Measurements from ENCODE around the gene SELP.

Gene SELP

DNA sequence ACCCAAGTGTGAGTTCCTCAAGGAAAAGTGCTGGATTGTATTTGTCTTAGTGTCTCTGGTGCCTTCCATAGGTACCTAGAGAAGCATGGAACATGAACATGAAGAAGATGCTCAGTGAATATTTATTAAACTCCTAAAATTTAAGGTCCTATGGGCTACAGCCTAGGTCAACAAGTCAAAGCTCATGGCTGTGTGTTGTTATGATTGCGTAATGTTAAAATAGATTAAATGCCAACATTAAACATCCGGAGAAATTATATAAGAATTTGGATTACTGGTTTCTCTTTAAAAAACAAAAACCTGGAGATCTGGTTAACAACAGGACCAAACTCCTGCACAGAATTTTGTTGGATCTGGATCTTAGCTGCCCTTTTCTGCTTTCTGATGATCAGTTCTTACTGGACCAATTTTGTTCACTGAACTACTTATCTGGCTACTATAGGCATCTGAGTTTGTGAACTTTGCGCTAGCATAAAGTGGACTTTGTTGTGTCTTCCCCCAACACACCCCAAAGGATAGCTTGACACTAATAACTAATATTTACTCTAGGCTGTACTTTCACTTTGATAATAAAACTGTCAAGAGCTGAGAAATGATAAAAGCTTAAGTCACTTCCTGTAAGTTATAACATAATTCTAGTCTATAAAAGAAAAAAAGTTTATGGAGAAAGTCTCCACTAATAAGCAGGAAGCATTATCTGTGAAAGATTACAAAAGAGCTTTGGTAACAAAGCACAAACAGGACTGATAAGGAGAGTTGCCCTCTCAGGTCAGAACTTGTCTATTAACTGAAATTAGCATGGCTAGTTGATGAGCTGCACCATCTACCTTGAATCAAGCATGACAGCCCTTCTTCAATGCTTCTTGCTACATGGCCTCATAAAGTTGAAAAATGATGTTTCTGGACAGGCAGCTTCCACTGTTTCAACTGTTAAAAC is 64.3 kb downstream of the SELP start:
- DNase-seq (ENCODE audit: low read depth in 2 of 2) = no peak

DNA sequence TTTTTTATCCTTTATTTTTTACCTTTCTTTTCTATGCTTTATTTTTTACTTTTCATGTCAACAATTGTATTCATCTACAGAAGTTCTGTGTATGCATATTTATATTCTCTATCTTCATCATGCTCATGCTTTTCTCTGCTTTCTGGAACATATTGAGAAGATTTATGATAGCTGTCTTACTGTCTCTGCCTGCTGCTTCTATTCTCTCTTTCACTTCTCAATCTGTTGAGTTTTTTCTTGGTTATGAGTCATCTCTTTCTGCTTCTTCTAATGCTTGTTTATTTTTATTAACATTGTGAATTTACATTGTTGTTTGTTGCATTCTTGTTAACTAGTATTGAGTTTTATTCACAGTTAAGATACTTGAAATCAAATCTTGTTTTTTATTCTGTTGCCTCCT is 66.3 kb downstream of the SELP start:
- no peak overlapping the region for H3K4me3 ChIP-seq (replicated peaks in 1 of 2; ENCODE audit: low read depth in 2 of 2, low read length in 2 of 2)
- TF ChIP-seq, protein P1, sequence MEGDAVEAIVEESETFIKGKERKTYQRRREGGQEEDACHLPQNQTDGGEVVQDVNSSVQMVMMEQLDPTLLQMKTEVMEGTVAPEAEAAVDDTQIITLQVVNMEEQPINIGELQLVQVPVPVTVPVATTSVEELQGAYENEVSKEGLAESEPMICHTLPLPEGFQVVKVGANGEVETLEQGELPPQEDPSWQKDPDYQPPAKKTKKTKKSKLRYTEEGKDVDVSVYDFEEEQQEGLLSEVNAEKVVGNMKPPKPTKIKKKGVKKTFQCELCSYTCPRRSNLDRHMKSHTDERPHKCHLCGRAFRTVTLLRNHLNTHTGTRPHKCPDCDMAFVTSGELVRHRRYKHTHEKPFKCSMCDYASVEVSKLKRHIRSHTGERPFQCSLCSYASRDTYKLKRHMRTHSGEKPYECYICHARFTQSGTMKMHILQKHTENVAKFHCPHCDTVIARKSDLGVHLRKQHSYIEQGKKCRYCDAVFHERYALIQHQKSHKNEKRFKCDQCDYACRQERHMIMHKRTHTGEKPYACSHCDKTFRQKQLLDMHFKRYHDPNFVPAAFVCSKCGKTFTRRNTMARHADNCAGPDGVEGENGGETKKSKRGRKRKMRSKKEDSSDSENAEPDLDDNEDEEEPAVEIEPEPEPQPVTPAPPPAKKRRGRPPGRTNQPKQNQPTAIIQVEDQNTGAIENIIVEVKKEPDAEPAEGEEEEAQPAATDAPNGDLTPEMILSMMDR (IDR thresholded peaks at IDR 0.05; ENCODE audit: low read depth, low read length) = no peak
- no peak for DNase-seq (ENCODE audit: low read depth in 2 of 2)

More for the DNA sequence above, 64.3 kb downstream of the SELP start:
- no peak overlapping the region for H3K4me3 ChIP-seq (replicated peaks in 1 of 2; ENCODE audit: low read depth in 2 of 2, low read length in 2 of 2)
- TF ChIP-seq, protein P1 (IDR thresholded peaks at IDR 0.05; ENCODE audit: low read depth, low read length) = no peak

DNA sequence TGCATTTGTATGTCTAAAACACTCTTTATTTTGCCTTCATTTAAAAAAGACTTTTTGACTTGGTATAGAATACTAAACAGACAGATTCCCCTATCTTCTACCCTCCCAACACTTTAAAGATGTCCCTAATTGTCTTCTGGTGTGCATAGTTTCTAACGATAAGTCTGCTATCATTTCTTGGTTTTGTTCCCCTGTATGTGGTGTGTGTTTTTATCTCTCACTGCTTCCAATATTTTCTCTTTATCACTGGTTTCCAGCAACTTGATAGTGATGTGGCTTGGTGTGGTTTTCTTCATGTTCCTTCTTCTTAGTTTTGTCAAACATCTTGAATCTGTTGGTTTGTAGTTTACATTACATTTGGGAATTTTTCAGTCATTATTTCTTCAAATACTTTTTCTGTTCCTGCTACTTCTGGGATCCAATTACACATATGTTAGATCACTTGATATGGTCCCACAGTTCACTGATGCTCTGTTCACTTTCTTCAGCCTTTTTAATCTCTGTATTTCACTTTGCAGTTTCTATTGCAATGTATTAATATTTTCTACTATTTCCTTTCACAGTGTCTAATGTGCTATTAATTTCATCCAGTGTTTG is 66.8 kb downstream of the SELP start:
- H3K4me3 ChIP-seq (replicated peaks in 1 of 2; ENCODE audit: low read depth in 2 of 2, low read length in 2 of 2) = no peak overlapping the region
- TF ChIP-seq, protein P1 (IDR thresholded peaks at IDR 0.05; ENCODE audit: low read depth, low read length) = no peak
- DNase-seq (ENCODE audit: low read depth in 2 of 2) = no peak

DNA sequence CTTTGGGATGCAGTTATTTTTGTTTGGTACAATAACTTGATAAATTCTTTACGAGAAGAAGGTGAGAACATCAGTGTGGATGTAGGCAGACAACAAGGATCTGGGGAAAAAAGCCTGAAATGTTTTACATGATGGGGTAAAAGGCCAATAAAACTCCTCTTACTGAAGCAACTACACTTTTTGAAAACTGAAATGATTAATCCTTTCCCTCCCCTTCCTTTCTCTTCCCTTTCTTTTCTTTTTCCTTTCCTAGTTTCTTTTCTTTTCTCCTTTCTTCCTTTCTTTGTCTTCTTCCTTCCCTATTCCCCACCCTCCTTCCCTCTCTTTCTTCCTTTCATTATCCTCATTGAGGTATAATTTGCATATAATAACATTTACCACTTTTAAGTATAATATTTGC is 68.2 kb downstream of the SELP start:
- TF ChIP-seq, protein P1 (IDR thresholded peaks at IDR 0.05; ENCODE audit: low read depth, low read length) = no peak
- no peak for DNase-seq (ENCODE audit: low read depth in 2 of 2)

DNA sequence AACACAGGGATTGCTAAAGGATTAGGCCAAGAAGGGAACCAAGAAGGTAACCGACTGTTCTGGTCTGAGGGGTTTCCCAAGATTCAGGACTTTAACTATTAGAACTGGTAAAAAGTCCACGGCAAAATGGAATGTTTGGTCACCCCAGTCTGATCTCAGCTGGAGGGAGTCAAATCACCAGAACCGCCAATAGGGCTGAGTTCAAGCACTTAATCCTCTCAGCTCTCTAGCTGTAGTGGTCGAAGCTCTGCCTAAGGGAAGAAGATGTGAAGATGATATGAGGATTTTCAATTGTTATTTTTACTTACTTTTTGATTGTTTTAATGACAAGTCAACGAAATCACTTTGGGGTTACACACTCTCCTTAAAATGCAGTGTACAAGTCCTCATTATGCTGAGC is 72.8 kb downstream of the SELP start:
- DNase-seq (ENCODE audit: low read depth in 2 of 2) = no peak
- H3K4me3 ChIP-seq (replicated peaks in 1 of 2; ENCODE audit: low read depth in 2 of 2, low read length in 2 of 2) = no peak overlapping the region
- TF ChIP-seq, protein P1 (IDR thresholded peaks at IDR 0.05; ENCODE audit: low read depth, low read length) = no peak

More for the DNA sequence above, 68.2 kb downstream of the SELP start:
- no peak overlapping the region for H3K4me3 ChIP-seq (replicated peaks in 1 of 2; ENCODE audit: low read depth in 2 of 2, low read length in 2 of 2)

DNA sequence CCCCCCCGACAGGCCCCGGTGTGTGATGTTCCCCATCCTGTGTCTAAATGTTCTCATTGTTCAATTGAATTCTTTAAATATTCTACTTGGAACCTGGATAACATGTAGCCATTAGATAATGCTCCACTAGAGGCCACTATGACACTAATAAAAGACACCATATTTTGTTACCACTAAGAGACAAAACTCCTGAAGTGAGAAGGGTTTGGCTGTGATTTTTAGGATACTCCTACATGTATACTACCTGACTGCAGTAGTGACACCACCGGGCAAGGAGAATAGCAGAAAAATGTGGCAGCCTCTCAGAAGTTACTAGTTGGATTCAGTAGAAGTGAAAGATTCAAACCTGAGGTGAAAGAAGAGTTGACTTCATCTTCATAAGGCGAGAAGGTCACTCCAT is 79.6 kb downstream of the SELP start:
- DNase-seq (ENCODE audit: low read depth in 2 of 2) = peak; percentile 69 to 70
- TF ChIP-seq, protein P1 (IDR thresholded peaks at IDR 0.05; ENCODE audit: low read depth, low read length) = peak; percentile 49
- no peak overlapping the region for H3K4me3 ChIP-seq (replicated peaks in 1 of 2; ENCODE audit: low read depth in 2 of 2, low read length in 2 of 2)
